ENCODE data around the gene OARD1. TPM values are rescaled to one million over a fixed set of nuclear protein-coding genes. Genes with fewer than 3 reads are reported as not detected.
"Not testable (repeated sequence)": the region's sequence is repeated elsewhere in the genome, so short reads cannot be mapped to it uniquely, and the experiment has no call there.

Gene OARD1
- total RNA-seq = 10 to 100 TPM; 10.0 to 27.3 (median 20.0) TPM

- DNase-seq (peak; percentile 98 to 99), ATAC-seq (ENCODE audit: low FRiP score in 2 of 2) (peak; percentile 90 to 97)
- H3K27ac ChIP-seq = peak within 1 kb of the TSS; percentile 99 to 100 (median 99)
- peaks cover 32 to 38% (median 35%) of the 10 kb centered on the region in 4 donors for H3K4me1 ChIP-seq
- H3K9me3 ChIP-seq = no peaks in the 10 kb centered on the region
- H3K27me3 ChIP-seq = no peaks in the 10 kb centered on the region
- H3K36me3 ChIP-seq = peaks cover 0 to 22% (median 7%) of the 10 kb centered on the region in 4 donors
- TF ChIP-seq POLR2A (IDR thresholded peaks at IDR 0.05) (peak; percentile 49 to 86 (median 74)), CTCF (IDR thresholded peaks at IDR 0.05) (peak in 2 of 6 experiments; percentile 14 to 32), EP300 (IDR thresholded peaks at IDR 0.05) (no peak), POLR2AphosphoS5 (IDR thresholded peaks at IDR 0.05) (peak; percentile 36 to 85)
- peak within 1 kb of the TSS; percentile 84 to 97 (median 91) for H3K4me3 ChIP-seq
- WGBS, 2 donors = 0% methylated on average over 24 to 63 of the region's 63 CpGs
Observed at GRCh38 chr6:41071923-41072835, at the start of gene OARD1. TSS of gene OARD1 (minus strand) at chr6:41072356. CDS start at chr6:41071634, 722 bp downstream.

GRCh38 chr6:41120058-41120457, 47.9 kb upstream of the OARD1 start:
- no peak for TF ChIP-seq POLR2A (IDR thresholded peaks at IDR 0.05)
- TF ChIP-seq CTCF (IDR thresholded peaks at IDR 0.05) = no peak
- no peak for TF ChIP-seq EP300 (IDR thresholded peaks at IDR 0.05)
- TF ChIP-seq POLR2AphosphoS5 (IDR thresholded peaks at IDR 0.05) = no peak
- no peaks in the 10 kb centered on the region for H3K27me3 ChIP-seq
- no peaks in the 10 kb centered on the region for H3K9me3 ChIP-seq
- 100% methylated on average over 1 of the region's 1 CpG for WGBS, 2 donors
- H3K36me3 ChIP-seq = peaks cover 0 to 11% (median 2%) of the 10 kb centered on the region in 4 donors
- DNase-seq = no peak
- H3K27ac ChIP-seq = no peak overlapping the region
- H3K4me3 ChIP-seq = no peak overlapping the region
- peaks cover 0 to 7% (median 0%) of the 10 kb centered on the region in 4 donors for H3K4me1 ChIP-seq
- ATAC-seq (ENCODE audit: low FRiP score in 2 of 2) = no peak

GRCh38 chr6:41119508-41119907, 47.4 kb upstream of the OARD1 start:
- no peak for ATAC-seq (ENCODE audit: low FRiP score in 2 of 2)
- no peak for TF ChIP-seq POLR2AphosphoS5 (IDR thresholded peaks at IDR 0.05)
- no peak for TF ChIP-seq POLR2A (IDR thresholded peaks at IDR 0.05)
- TF ChIP-seq CTCF (IDR thresholded peaks at IDR 0.05) = no peak
- no peak for TF ChIP-seq EP300 (IDR thresholded peaks at IDR 0.05)
- no peak overlapping the region for H3K4me3 ChIP-seq
- peaks cover 0 to 7% (median 0%) of the 10 kb centered on the region in 4 donors for H3K4me1 ChIP-seq
- no peak overlapping the region for H3K27ac ChIP-seq
- no peak for DNase-seq
- peaks cover 0 to 11% (median 2%) of the 10 kb centered on the region in 4 donors for H3K36me3 ChIP-seq
- 66% methylated on average over 1 of the region's 1 CpG for WGBS, 2 donors
- H3K9me3 ChIP-seq = no peaks in the 10 kb centered on the region
- no peaks in the 10 kb centered on the region for H3K27me3 ChIP-seq

GRCh38 chr6:41115027-41115426, 42.9 kb upstream of the OARD1 start:
- ATAC-seq (ENCODE audit: low FRiP score in 2 of 2); H3K27ac ChIP-seq; H3K4me1 ChIP-seq; H3K9me3 ChIP-seq; H3K36me3 ChIP-seq; DNase-seq; H3K27me3 ChIP-seq; H3K4me3 ChIP-seq: not testable (repeated sequence)
- 90% methylated on average over 2 of the region's 2 CpGs for WGBS, 2 donors

GRCh38 chr6:41111017-41111416, 38.9 kb upstream of the OARD1 start:
- TF ChIP-seq POLR2AphosphoS5 (IDR thresholded peaks at IDR 0.05) (no peak), POLR2A (IDR thresholded peaks at IDR 0.05) (no peak), EP300 (IDR thresholded peaks at IDR 0.05) (no peak), CTCF (IDR thresholded peaks at IDR 0.05) (no peak)
- ATAC-seq (ENCODE audit: low FRiP score in 2 of 2) (no peak), DNase-seq (no peak)
- Histone ChIP-seq H3K4me3 (no peak overlapping the region), H3K9me3 (no peaks in the 10 kb centered on the region), H3K4me1 (no peaks in the 10 kb centered on the region), H3K27ac (no peak overlapping the region), H3K27me3 (no peaks in the 10 kb centered on the region), H3K36me3 (peaks cover 0 to 4% (median 0%) of the 10 kb centered on the region in 4 donors)
- 72 to 74% methylated on average over 3 of the region's 3 CpGs for WGBS, 2 donors
